Measurements from ENCODE around the gene RANBP1.

RANBP1 gene

DNA sequence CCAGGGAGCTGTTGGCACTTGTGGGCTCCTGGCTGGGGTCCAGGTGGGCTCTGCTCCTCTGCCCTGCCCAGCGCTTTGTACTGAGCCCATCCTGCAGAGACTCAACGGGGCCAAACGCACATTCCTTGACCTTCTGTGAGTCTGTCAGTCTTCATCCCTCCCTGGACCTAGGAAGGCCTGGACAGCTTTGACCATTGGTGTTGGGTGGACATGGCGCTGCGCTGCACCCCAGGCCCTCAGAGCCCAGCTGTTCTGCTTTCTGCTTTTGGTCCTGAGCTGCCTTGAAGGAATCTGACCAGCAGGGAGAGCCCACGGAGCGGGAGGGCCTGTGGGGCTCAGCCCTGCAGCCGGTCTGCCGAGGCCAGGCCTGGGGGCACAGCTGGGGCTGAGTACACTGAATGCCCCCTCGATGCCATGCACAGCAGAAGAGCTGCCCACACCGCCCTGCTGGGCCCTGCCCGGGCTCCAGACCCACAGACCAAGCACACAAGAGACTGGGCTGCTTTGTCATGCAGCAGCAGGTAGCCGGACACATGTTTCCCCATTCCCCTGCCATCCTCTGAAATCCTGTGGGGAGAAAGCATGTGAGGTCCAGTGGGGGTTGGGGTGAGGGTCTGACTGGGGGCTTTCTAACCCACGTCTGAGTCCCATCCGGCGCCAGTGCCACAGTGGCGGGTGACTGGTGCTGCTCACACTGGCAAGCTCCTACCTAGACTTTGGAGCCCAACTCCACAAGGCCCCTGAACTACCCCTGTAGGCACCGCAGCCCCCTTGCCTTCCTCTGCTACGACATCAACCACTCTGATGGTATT lies 59.1 kb downstream of the RANBP1 start:
- no peak for DNase-seq (ENCODE audit: low read depth)

DNA sequence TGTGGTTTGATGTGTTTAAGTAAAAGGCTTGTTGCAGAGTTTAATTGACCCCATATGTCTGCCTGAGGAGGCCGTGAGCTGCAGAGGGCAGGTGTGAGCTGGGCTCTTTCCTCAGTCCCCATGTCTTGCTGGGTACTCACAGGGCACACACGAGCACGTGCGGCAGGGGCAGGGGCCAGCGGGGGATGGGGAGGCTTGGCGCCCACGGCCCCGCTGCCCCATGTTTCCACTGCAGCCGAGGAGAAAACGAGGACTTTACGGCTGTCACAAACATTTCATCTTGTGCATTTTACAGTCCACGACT lies 59.6 kb downstream of the RANBP1 start:
- DNase-seq (ENCODE audit: low read depth): no peak

DNA sequence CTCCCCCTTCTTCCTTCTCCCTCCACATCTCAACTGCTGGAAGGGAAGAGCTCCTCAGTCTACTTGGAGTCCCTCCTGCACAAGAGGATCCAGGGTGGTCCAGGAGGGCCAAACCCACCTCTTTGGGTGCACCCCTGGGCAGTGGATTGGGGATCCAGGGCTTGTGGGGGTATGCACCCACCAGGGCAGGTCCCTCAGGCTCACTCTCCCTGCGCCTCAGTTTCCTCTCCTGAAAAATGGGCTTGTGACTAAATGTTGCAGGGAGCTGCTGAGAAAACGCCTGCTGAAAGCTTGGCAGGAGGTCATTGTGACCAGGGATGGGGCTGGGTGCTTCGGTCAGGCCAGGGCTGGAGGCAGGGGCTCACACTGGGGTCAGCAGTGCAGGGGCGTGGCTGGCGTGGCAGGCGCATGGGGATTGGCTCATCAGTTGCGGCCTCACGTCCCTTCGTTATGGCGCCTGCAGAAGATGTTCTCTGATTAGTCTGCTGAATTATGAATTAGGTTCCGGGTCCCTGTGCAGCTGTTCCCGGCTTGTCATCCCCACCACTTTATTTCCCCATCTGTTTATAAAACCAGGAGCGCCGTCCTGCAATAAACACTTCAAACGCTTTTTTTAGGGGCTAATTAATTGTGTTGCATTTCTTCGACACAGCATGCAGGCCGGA lies 60.6 kb downstream of the RANBP1 start:
- no peak for DNase-seq (ENCODE audit: low read depth)
